ENCODE measurements around the gene MANSC1. TPM values are rescaled to one million over a fixed set of nuclear protein-coding genes. Genes with fewer than 3 reads are reported as not detected.

Gene MANSC1
- total and polyA plus RNA-seq, 9 of the 15 experiments (the other 6 are each of a cell fraction or from before 2014, with no cell fraction given), result 0.76 to 8.6 (median 3.1) TPM

GRCh38 chr12:12392413-12392812 lies 42.4 kb upstream of the MANSC1 start (continued):
- peak; percentile 67 for TF ChIP-seq EP300 (IDR thresholded peaks at IDR 0.05; ENCODE audit: low read length)
- no peak for TF ChIP-seq NONO (IDR thresholded peaks at IDR 0.05; ENCODE audit: low read depth in 2 of 2, low read length in 1 of 2)
- no peak for TF ChIP-seq HDAC2 (IDR thresholded peaks at IDR 0.05)
- TF ChIP-seq HDAC6 (IDR thresholded peaks at IDR 0.05; ENCODE audit: low read depth, low read length), result no peak
- 0 out of 2 replicates have a peak, but pooled peaks have one; percentile 16 for TF ChIP-seq CEBPG (CRISPR knock-in tag; IDR thresholded peaks at IDR 0.05)
- TF ChIP-seq CEBPG (tag; conservative IDR thresholded peaks at IDR 0.05 in 1 of 2, IDR thresholded peaks at IDR 0.05 in 1 of 2), result peak; percentile 75 to 83
- no peak for TF ChIP-seq TBL1XR1 (IDR thresholded peaks at IDR 0.05; ENCODE audit: low read length in 2 of 2)
- TF ChIP-seq ARID3B (CRISPR knock-in tag; IDR thresholded peaks at IDR 0.05; ENCODE audit: borderline replicate concordance), result no peak
- TF ChIP-seq MTA2 (IDR thresholded peaks at IDR 0.05; ENCODE audit: low read depth), result peak; percentile 61
- no peak for TF ChIP-seq RFX1 (IDR thresholded peaks at IDR 0.05)
- no peak for TF ChIP-seq FOXA1 (IDR thresholded peaks at IDR 0.05; ENCODE audit: borderline replicate concordance)
- TF ChIP-seq NR2C2 (CRISPR knock-in tag; IDR thresholded peaks at IDR 0.05), result no peak
- no peak for TF ChIP-seq NR2C2 (tag; IDR thresholded peaks at IDR 0.05)
- TF ChIP-seq HNRNPK (IDR thresholded peaks at IDR 0.05; ENCODE audit: low read depth, low read length, poor library complexity, severe bottlenecking), result no peak
- TF ChIP-seq ZNF217 (CRISPR knock-in tag; IDR thresholded peaks at IDR 0.05), result no peak
- TF ChIP-seq TBP (optimal IDR thresholded peaks at IDR 0.05; ENCODE audit: low read depth, low read length), result no peak
- TF ChIP-seq, protein P1, sequence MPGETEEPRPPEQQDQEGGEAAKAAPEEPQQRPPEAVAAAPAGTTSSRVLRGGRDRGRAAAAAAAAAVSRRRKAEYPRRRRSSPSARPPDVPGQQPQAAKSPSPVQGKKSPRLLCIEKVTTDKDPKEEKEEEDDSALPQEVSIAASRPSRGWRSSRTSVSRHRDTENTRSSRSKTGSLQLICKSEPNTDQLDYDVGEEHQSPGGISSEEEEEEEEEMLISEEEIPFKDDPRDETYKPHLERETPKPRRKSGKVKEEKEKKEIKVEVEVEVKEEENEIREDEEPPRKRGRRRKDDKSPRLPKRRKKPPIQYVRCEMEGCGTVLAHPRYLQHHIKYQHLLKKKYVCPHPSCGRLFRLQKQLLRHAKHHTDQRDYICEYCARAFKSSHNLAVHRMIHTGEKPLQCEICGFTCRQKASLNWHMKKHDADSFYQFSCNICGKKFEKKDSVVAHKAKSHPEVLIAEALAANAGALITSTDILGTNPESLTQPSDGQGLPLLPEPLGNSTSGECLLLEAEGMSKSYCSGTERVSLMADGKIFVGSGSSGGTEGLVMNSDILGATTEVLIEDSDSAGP (CRISPR knock-in tag; IDR thresholded peaks at IDR 0.05), result no peak
- TF ChIP-seq TSC22D4 (tag; IDR thresholded peaks at IDR 0.05), result no peak
- TF ChIP-seq ARID4B (CRISPR knock-in tag; IDR thresholded peaks at IDR 0.05), result no peak
- TF ChIP-seq NCOA6 (IDR thresholded peaks at IDR 0.05), result no peak
- TF ChIP-seq, protein P2, sequence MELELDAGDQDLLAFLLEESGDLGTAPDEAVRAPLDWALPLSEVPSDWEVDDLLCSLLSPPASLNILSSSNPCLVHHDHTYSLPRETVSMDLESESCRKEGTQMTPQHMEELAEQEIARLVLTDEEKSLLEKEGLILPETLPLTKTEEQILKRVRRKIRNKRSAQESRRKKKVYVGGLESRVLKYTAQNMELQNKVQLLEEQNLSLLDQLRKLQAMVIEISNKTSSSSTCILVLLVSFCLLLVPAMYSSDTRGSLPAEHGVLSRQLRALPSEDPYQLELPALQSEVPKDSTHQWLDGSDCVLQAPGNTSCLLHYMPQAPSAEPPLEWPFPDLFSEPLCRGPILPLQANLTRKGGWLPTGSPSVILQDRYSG (tag; conservative IDR thresholded peaks at IDR 0.05; ENCODE audit: low read depth), result no peak
- no peak for TF ChIP-seq CGGBP1 (CRISPR knock-in tag; IDR thresholded peaks at IDR 0.05)

Measured in K562 (cell line).